HCT116 (cell line): ENCODE data around the gene MLYCD. TPM values are rescaled to one million over a fixed set of nuclear protein-coding genes. Genes with fewer than 3 reads are reported as not detected.
"Not testable (repeated sequence)": the region's sequence is repeated elsewhere in the genome, so short reads cannot be mapped to it uniquely, and the experiment has no call there.

Source experiments
- ATAC-seq: fragments of 200-7000 bp; cut with Tn5 transposase; 2 replicates; pipeline ENCODE4 v1.9.1; 2020; ENCODE audit warnings: mild to moderate bottlenecking, moderate library complexity
- BruUV-seq: library from RNA; stranded (reverse); fragments of 400-500 nt; replicated peaks from 2 replicates; lab custom pipeline; 2021; lab: Mats Ljungman, UMichigan
- CTCF ChIA-PET: fragments of 300-600 bp; sonication (Branson Sonifier 250); formaldehyde crosslinking; loops from one replicate; lab custom pipeline; 2021; ENCODE audit warnings: antibody characterized with exemption; lab: Charles Lee
- POLR2A ChIA-PET: fragments of 300-600, 350-600 bp; sonication (Branson Sonifier 250); formaldehyde crosslinking; loops from one replicate; lab custom pipeline; 2021; ENCODE audit warnings: antibody characterized with exemption; lab: Charles Lee
- RAD21 ChIA-PET, 2 experiments: fragments of 300-600 bp; sonication (Branson Sonifier 250); formaldehyde crosslinking; loops; one replicate each; lab custom pipeline; 2023; ENCODE audit warnings: low total read pairs in 2 of 2; ENCODE audit not compliant: uncharacterized antibody in 2 of 2, unreplicated experiment in 2 of 2, low non-redundant PET in 1 of 2; lab: Charles Lee
- DNase-seq: peaks from one replicate; pipeline ENCODE4 v3.0.0-alpha.2; 2010; ENCODE audit warnings: low read depth, low spot score
- H2AFZ ChIP-seq: fragments of 200-600 bp; shearing (Covaris generic), sonication (generic); 2 replicates; pipeline ENCODE4 v1.6.1; 2017; ENCODE audit warnings: low read depth, mixed run types, mixed read lengths, antibody characterized with exemption, low read length; ENCODE audit not compliant: poor library complexity, severe bottlenecking
- H3K27ac ChIP-seq: 2 replicates; pipeline ENCODE4 v1.5.1; 2012; ENCODE audit warnings: low read depth, low read length
- H3K27me3 ChIP-seq: fragments of 200-600 bp; sonication (generic); 2 replicates; pipeline ENCODE4 v1.6.1; 2016; ENCODE audit warnings: mixed run types, low read length, mixed read lengths; ENCODE audit not compliant: insufficient read depth
- H3K36me3 ChIP-seq, 2 experiments: fragments of 200-500 bp in 1 of 2; fragments of 200-600 bp in 1 of 2; sonication (Bioruptor generic) in 1 of 2; sonication (generic) in 1 of 2; 2 replicates each; pipeline versions ENCODE4 v1.5.1 to v1.6.1; 2014 to 2016; ENCODE audit warnings: low read length in 2 of 2, inconsistent platforms in 1 of 2, mixed read lengths in 1 of 2, mixed run types in 1 of 2; ENCODE audit not compliant: insufficient read depth in 2 of 2, control insufficient read depth in 1 of 2
- H3K4me1 ChIP-seq, 2 experiments: fragments of 200-600 bp in 1 of 2; sonication (generic) in 1 of 2; 2 replicates each; pipeline versions ENCODE4 v1.5.1 to v1.6.1; 2012 to 2017; ENCODE audit warnings: low read length in 2 of 2, inconsistent platforms in 1 of 2, mild to moderate bottlenecking in 1 of 2, mixed read lengths in 1 of 2, mixed run types in 1 of 2, moderate library complexity in 1 of 2; ENCODE audit not compliant: insufficient read depth in 2 of 2, control insufficient read depth in 1 of 2
- H3K4me2 ChIP-seq: fragments of 200-600 bp; sonication (generic); 2 replicates; pipeline ENCODE4 v1.6.1; 2017; ENCODE audit warnings: mixed run types, low read length, mixed read lengths
- H3K4me3 ChIP-seq, 2 experiments: fragments of 200-600 bp in 1 of 2; sonication (generic) in 1 of 2; replicated peaks in 1 of 2; 2 replicates each; pipeline ENCODE4 v1.5.1; 2011 to 2016; ENCODE audit warnings: low read length in 2 of 2, control low read depth in 1 of 2, low read depth in 1 of 2, mild to moderate bottlenecking in 1 of 2, mixed read lengths in 1 of 2, mixed run types in 1 of 2
- H3K79me2 ChIP-seq: fragments of 200-600 bp; sonication (generic); 2 replicates; pipeline ENCODE4 v1.6.1; 2017; ENCODE audit warnings: mild to moderate bottlenecking, mixed run types, low read length, moderate library complexity, mixed read lengths; ENCODE audit not compliant: insufficient read depth
- H3K9ac ChIP-seq: fragments of 200-600 bp; sonication (generic); 2 replicates; pipeline ENCODE4 v1.6.1; 2016; ENCODE audit warnings: low read length, mixed read lengths
- H3K9me2 ChIP-seq: fragments of 200-600 bp; sonication (generic), shearing (Covaris generic); 2 replicates; pipeline ENCODE4 v1.6.1; 2017; ENCODE audit warnings: mixed run types, mild to moderate bottlenecking, moderate library complexity; ENCODE audit not compliant: insufficient read depth
- H3K9me3 ChIP-seq, 2 experiments: fragments of 200-500 bp in 1 of 2; fragments of 200-600 bp in 1 of 2; sonication (Bioruptor generic) in 1 of 2; sonication (generic) in 1 of 2; 2 replicates each; pipeline ENCODE4 v1.6.1; 2014 to 2017; ENCODE audit warnings: low read length in 2 of 2, mixed read lengths in 2 of 2, inconsistent platforms in 1 of 2, low read depth in 1 of 2, mild to moderate bottlenecking in 1 of 2, mixed run types in 1 of 2, moderate library complexity in 1 of 2; ENCODE audit not compliant: control insufficient read depth in 1 of 2, insufficient read depth in 1 of 2
- H4K20me1 ChIP-seq: fragments of 200-600 bp; sonication (generic), shearing (Covaris generic); 2 replicates; pipeline ENCODE4 v1.6.1; 2017; ENCODE audit warnings: mixed run types, mild to moderate bottlenecking, moderate library complexity; ENCODE audit not compliant: insufficient read depth
- EGR1 ChIP-seq: IDR thresholded peaks from 2 replicates; pipeline ENCODE4 v1.6.1; 2012; ENCODE audit warnings: low read depth
- FOSL1 ChIP-seq: IDR thresholded peaks from 2 replicates; pipeline ENCODE4 v1.6.1; 2012; ENCODE audit warnings: low read depth
- intact Hi-C: fragments of 100-400 bp; cut with micrococcal nuclease; formaldehyde crosslinking; loops from 2 replicates; pipeline ENCODE4 v1.10.0; 2022
- total RNA-seq: library from RNA; stranded (reverse); gene quantifications from one replicate; pipeline ENCODE4 v1.2.1, GENCODE V29; 2021; ENCODE audit not compliant: unreplicated experiment
- TF ChIP-seq, protein P1 (sequence below): IDR thresholded peaks from 2 replicates; pipeline ENCODE4 v1.6.1; 2011; ENCODE audit warnings: mild to moderate bottlenecking, low read length, moderate library complexity; ENCODE audit not compliant: insufficient replicate concordance; ENCODE audit errors: extremely low read depth

Gene MLYCD
- total RNA-seq, 1 experiment from 2014 or later: 3.9 TPM

DNA sequence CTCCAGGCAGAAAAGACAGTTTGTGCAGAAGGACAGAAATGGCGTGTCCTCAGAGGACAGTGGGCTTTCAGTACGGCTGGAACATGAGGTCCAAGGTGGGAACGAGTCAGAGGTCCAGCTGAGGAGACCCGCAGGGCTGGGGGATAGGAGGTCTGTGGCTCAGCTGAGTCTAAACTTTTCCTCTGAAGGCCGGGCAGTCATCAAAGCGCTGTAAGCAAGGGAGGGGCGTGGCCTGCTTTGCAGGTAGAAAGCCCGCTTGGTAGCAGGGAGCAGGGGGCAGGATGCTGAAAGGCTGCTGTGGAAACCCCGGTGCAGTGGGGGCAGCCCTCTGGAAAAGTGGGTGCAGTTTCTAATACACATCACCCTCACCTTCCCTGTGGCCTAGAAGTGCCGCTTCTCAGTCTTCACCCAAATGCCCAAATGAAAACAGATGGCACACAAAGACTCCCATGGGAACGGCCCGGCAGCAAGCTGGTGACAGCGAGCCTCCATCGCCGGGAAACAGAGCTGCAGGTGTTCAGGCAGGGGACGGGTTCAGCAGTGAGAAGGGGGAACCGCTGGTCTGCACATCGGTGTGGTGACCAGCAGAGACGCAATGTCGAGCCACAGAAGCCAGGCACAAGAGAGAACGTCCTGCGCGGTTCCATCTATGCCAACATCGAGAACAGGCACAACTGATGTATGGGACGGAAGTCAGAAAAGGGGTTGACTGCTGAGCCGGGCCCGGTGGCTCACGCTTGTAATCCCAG lies 41.9 kb downstream of the MLYCD start:
- Histone ChIP-seq H3K4me1 (peaks cover 0 to 10% of the 10 kb centered on the region in 2 experiments; a peak in 1 of 4 replicates), H3K9me3 (no peaks in the 10 kb centered on the region), H3K4me3 (no peak overlapping the region), H3K79me2 (no peaks in the 10 kb centered on the region), H3K9ac (no peak overlapping the region), H3K4me2 (no peak overlapping the region), H3K27ac (no peak overlapping the region), H3K9me2 (no peaks in the 10 kb centered on the region), H2AFZ (no peak overlapping the region), H4K20me1 (no peaks in the 10 kb centered on the region), H3K36me3 (no peaks in the 10 kb centered on the region), H3K27me3 (no peaks in the 10 kb centered on the region)
- intact Hi-C loops: no loop called here
- RAD21 ChIA-PET: no interaction called here
- DNase-seq (no peak), ATAC-seq (no peak)
- no TSS peak for BruUV-seq
- POLR2A ChIA-PET: no interaction called here
- CTCF ChIA-PET: interaction anchor here (0.6 kb wide), 1 partner anchor 97 kb away, joined by 3 read pairs; no protein-coding TSS in a partner anchor
- TF ChIP-seq FOSL1: no peak
- TF ChIP-seq, protein P1, sequence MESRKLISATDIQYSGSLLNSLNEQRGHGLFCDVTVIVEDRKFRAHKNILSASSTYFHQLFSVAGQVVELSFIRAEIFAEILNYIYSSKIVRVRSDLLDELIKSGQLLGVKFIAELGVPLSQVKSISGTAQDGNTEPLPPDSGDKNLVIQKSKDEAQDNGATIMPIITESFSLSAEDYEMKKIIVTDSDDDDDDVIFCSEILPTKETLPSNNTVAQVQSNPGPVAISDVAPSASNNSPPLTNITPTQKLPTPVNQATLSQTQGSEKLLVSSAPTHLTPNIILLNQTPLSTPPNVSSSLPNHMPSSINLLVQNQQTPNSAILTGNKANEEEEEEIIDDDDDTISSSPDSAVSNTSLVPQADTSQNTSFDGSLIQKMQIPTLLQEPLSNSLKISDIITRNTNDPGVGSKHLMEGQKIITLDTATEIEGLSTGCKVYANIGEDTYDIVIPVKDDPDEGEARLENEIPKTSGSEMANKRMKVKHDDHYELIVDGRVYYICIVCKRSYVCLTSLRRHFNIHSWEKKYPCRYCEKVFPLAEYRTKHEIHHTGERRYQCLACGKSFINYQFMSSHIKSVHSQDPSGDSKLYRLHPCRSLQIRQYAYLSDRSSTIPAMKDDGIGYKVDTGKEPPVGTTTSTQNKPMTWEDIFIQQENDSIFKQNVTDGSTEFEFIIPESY: no peak
- no peak for TF ChIP-seq EGR1

DNA sequence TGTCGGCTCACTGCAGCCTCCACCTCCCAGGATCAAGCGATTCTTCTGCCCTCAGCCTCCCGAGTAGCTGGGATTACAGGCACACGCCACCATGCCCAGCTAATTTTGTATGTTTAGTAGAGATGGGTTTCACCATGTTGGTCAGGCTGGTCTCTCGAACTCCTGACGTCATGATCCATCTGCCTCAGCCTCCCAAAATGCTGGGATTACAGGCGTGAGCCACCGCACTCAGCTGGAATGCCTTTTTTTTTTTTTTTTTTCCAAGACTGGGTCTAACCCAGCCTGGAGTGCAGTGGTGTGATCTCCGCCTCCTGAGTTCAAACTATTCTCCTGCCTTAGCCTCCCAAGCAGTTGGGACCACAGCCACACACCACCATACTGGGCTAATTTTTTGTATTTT lies 42.6 kb downstream of the MLYCD start:
- BruUV-seq, H3K4me2 ChIP-seq, DNase-seq, H3K9ac ChIP-seq, intact Hi-C loops, H3K36me3 ChIP-seq, H3K27ac ChIP-seq, H3K9me2 ChIP-seq, POLR2A ChIA-PET, RAD21 ChIA-PET, H3K9me3 ChIP-seq, H2AFZ ChIP-seq, H3K4me1 ChIP-seq, H3K79me2 ChIP-seq, H4K20me1 ChIP-seq, H3K4me3 ChIP-seq, H3K27me3 ChIP-seq, ATAC-seq: not testable (repeated sequence)
- CTCF ChIA-PET: interaction anchor here (0.6 kb wide), 1 partner anchor 96 kb away, joined by 3 read pairs; no protein-coding TSS in a partner anchor
